Dedifferentiated amniotic fluid mesenchymal stem cell (primary cell): ENCODE measurements around the gene HOXD9.

Source experiments
- DNase-seq: peaks from one replicate; pipeline ENCODE4 v3.0.0-alpha.2; 2016; ENCODE audit errors: extremely low spot score

HOXD9 gene

GRCh38 chr2:176098366-176099158, 24.0 kb upstream of the HOXD9 start:
- no peak for DNase-seq

- DNase-seq = no peak
Measured at GRCh38 chr2:176099159-176099727, 23.3 kb upstream of the HOXD9 start.

GRCh38 chr2:176099728-176100546, 22.6 kb upstream of the HOXD9 start, which contains the start of gene HOXD12:
TSS of gene HOXD12 (plus strand) at chr2:176099795. CDS start at chr2:176099802, 7 bp downstream.
- DNase-seq = no peak

GRCh38 chr2:176100547-176101140, 21.9 kb upstream of the HOXD9 start:
- DNase-seq = no peak

- DNase-seq = no peak
Measured at GRCh38 chr2:176101216-176101830, 21.2 kb upstream of the HOXD9 start.

GRCh38 chr2:176101842-176102241, 20.7 kb upstream of the HOXD9 start:
- DNase-seq = no peak

GRCh38 chr2:176102309-176102866, 20.1 kb upstream of the HOXD9 start:
- no peak for DNase-seq

GRCh38 chr2:176103194-176103593, 19.3 kb upstream of the HOXD9 start:
- no peak for DNase-seq

- DNase-seq = no peak
Measured at GRCh38 chr2:176103742-176104315, 18.7 kb upstream of the HOXD9 start.

- no peak for DNase-seq
Measured at GRCh38 chr2:176104316-176105077, 18.0 kb upstream of the HOXD9 start.

GRCh38 chr2:176105078-176105729, 17.3 kb upstream of the HOXD9 start:
- DNase-seq = no peak

GRCh38 chr2:176105730-176106580, 16.6 kb upstream of the HOXD9 start:
- no peak for DNase-seq

- DNase-seq = no peak
Measured at GRCh38 chr2:176106581-176107539, 15.7 kb upstream of the HOXD9 start, which contains the start of gene HOXD11. TSS of gene HOXD11 (plus strand) at chr2:176107280. CDS start at chr2:176107356, 76 bp downstream.

GRCh38 chr2:176107731-176108181, 14.8 kb upstream of the HOXD9 start:
- no peak for DNase-seq

GRCh38 chr2:176109192-176109901, 13.2 kb upstream of the HOXD9 start:
- DNase-seq = no peak

- no peak for DNase-seq
Measured at GRCh38 chr2:176109946-176110345, 12.6 kb upstream of the HOXD9 start.
